ENCODE data around the gene SCOC.

SCOC gene

DNA sequence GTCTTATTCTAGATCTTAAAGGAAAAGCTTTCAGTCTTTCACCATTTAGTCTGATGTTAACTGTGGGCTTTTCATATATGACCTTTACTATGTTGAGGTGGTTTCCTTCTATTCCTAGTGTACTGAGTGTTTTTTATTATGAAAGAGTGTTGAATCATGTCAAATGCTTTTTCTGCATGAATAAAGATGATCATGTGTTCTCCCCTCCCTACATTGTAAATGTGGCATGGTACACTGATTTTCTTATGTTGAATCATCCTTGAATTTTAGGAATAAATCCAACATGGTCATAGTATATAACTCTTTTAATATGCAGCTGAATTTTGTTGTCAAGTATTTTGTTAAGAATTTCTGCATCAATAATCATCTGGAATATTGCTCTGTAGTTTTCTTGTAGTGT lies 49.7 kb downstream of the SCOC start:
- H3K27me3 ChIP-seq = no peaks in the 10 kb centered on the region
- no peaks in the 10 kb centered on the region for H3K9me3 ChIP-seq
- TF ChIP-seq, protein P1, sequence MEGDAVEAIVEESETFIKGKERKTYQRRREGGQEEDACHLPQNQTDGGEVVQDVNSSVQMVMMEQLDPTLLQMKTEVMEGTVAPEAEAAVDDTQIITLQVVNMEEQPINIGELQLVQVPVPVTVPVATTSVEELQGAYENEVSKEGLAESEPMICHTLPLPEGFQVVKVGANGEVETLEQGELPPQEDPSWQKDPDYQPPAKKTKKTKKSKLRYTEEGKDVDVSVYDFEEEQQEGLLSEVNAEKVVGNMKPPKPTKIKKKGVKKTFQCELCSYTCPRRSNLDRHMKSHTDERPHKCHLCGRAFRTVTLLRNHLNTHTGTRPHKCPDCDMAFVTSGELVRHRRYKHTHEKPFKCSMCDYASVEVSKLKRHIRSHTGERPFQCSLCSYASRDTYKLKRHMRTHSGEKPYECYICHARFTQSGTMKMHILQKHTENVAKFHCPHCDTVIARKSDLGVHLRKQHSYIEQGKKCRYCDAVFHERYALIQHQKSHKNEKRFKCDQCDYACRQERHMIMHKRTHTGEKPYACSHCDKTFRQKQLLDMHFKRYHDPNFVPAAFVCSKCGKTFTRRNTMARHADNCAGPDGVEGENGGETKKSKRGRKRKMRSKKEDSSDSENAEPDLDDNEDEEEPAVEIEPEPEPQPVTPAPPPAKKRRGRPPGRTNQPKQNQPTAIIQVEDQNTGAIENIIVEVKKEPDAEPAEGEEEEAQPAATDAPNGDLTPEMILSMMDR (IDR thresholded peaks at IDR 0.05; ENCODE audit: low read depth, low read length) = no peak
- no peaks in the 10 kb centered on the region for H3K36me3 ChIP-seq
- no peaks in the 10 kb centered on the region for H3K4me1 ChIP-seq
- no peak overlapping the region for H3K4me3 ChIP-seq (ENCODE audit: low read depth, low read length)
- no peak for DNase-seq

GRCh38 chr4:140426610-140427105 lies 53.2 kb downstream of the SCOC start:
- no peaks in the 10 kb centered on the region for H3K4me1 ChIP-seq
- H3K4me3 ChIP-seq (ENCODE audit: low read depth, low read length) = peak overlapping the region; percentile 94
- H3K36me3 ChIP-seq = no peaks in the 10 kb centered on the region
- DNase-seq = peak; percentile 52
- TF ChIP-seq, protein P1 (IDR thresholded peaks at IDR 0.05; ENCODE audit: low read depth, low read length) = peak; percentile 42
- H3K9me3 ChIP-seq = no peaks in the 10 kb centered on the region
- no peaks in the 10 kb centered on the region for H3K27me3 ChIP-seq

DNA sequence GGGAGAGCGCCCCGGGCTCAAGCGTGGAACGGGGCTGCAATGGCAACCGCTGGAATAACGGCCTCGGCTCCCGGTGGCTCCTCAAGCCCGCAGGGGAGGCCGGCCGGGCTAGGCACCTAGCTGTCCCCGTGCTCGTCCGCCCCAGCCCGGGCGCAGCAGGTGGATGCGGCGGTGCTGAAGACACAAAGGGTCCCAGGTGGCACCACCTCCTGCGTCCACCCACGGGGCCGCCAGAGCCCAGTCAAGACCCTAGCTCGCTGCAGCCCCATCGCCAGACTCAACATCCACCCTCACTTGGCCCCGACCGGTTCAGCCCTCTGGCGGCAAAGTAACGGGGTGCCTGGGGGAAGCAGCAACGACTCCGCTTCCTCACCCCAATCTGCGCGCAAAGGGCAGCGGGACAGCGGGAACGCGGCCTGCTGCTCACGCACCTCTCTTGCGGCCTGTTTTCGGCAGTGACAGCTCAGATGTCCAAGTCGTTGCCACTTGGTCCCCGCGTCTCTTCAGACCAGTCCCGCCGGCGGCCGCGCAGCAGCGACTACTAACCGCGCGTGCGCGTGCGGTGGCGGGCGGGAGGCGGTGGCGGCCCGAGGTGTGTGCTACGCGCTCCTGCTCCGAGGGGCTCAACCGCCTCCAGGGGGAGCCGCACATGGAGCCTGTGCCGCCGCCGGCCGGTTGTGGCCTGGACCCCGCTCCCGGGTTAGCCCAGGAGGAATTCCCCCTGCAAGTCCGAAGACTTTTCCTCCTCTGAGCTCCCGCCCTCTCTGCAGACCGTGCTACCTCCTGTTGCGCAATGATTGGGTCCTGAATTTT lies 53.9 kb downstream of the SCOC start, which contains the start of gene CLGN:
TSS of gene CLGN (minus strand) at position 543 of the 813 bp plus-strand sequence. CDS start 14,570 bp downstream, outside the sequence.
- DNase-seq = peak; percentile 96
- Histone ChIP-seq H3K36me3 (no peaks in the 10 kb centered on the region), H3K9me3 (no peaks in the 10 kb centered on the region), H3K4me3 (ENCODE audit: low read depth, low read length) (peak within 1 kb of the TSS; percentile 94), H3K4me1 (no peaks in the 10 kb centered on the region; the same call in 1 of the 2 replicates), H3K27me3 (no peaks in the 10 kb centered on the region)
- TF ChIP-seq, protein P1 (IDR thresholded peaks at IDR 0.05; ENCODE audit: low read depth, low read length) = peak; percentile 60

DNA sequence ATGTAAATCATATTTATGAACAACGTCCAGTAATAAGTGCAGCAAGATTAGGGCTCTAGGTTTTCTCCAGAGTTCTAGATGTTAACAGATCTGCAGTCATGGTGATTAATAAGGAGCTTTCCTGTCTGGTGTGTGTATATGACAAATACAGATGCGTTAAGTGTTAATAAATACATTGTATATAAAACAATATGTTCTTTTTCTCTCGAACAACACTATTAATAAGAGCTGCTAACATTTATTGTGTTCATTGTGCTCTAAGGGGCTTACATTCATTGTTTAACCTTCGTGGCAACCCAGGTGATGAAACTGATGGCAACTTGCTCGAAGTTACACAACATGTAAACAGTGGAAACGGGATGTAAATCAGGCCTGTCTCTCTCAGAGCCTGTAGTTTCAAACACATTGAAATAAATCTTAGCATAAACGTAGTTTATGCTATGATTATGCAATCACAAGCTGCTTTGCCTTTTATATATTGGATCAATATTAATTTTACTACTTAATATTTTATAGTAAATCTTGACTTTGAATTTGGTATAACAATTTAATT lies 54.5 kb downstream of the SCOC start:
- peak overlapping the region; percentile 94 for H3K4me3 ChIP-seq (ENCODE audit: low read depth, low read length)
- DNase-seq = no peak
- H3K27me3 ChIP-seq = no peaks in the 10 kb centered on the region

More for the DNA sequence above, 54.5 kb downstream of the SCOC start:
- no peaks in the 10 kb centered on the region for H3K36me3 ChIP-seq
- no peaks in the 10 kb centered on the region; the same call in 1 of the 2 replicates for H3K4me1 ChIP-seq
- H3K9me3 ChIP-seq = no peaks in the 10 kb centered on the region
- TF ChIP-seq, protein P1 (IDR thresholded peaks at IDR 0.05; ENCODE audit: low read depth, low read length) = no peak
